Gastrocnemius medialis (tissue), 4 donors: ENCODE results near the gene KLF15. TPM values are rescaled to one million over a fixed set of nuclear protein-coding genes. Genes with fewer than 3 reads are reported as not detected.
A peak's percentile ranks its signal among the peaks of the same experiment; 100 is the strongest.

Experiments
- ATAC-seq, 2 donors: fragments of 150-250 bp; one replicate each; pipeline ENCODE4 v1.9.1; 2016
- DNase-seq, 2 donors: peaks; one replicate each; pipeline ENCODE4 v3.0.0-alpha.2; 2019
- H3K27ac ChIP-seq, 4 donors: fragments of 200-600 bp; sonication (generic); 1 replicate in 1 of 4; 2 replicates in 3 of 4; pipeline ENCODE4 v1.5.1; 2016 to 2018; ENCODE audit warnings: mild to moderate bottlenecking in 2 of 4, moderate library complexity in 1 of 4
- H3K27me3 ChIP-seq, 3 donors: fragments of 200-600 bp; sonication (generic) in 2 of 3; 1 replicate in 1 of 3; 2 replicates in 2 of 3; pipeline versions ENCODE4 v1.5.1 to v1.6.0; 2016 to 2019; ENCODE audit warnings: mild to moderate bottlenecking in 1 of 3, moderate library complexity in 1 of 3
- H3K36me3 ChIP-seq, 2 donors: fragments of 200-600 bp; sonication (generic) in 1 of 2; one replicate each; pipeline ENCODE4 v1.5.1; 2017 to 2018
- H3K4me1 ChIP-seq, 2 donors: fragments of 200-600 bp; sonication (generic) in 1 of 2; one replicate each; pipeline ENCODE4 v1.5.1; 2016 to 2017; ENCODE audit warnings: mild to moderate bottlenecking in 2 of 2
- H3K4me3 ChIP-seq, 4 donors: fragments of 200-600 bp; sonication (generic) in 3 of 4; 1 replicate in 1 of 4; 2 replicates in 3 of 4; pipeline ENCODE4 v1.5.1; 2016 to 2019; ENCODE audit warnings: mild to moderate bottlenecking in 2 of 4
- H3K9me3 ChIP-seq, 3 donors: fragments of 200-600 bp; sonication (generic) in 2 of 3; 1 replicate in 1 of 3; 2 replicates in 2 of 3; pipeline ENCODE4 v1.5.1; 2016 to 2019
- POLR2A ChIP-seq, 2 donors: fragments of 450-650 bp; IDR thresholded peaks; one replicate each; pipeline ENCODE4 v1.6.1; 2017; ENCODE audit warnings: antibody characterized with exemption in 2 of 2, mild to moderate bottlenecking in 2 of 2, moderate library complexity in 2 of 2
- in situ Hi-C, 4 donors: fragments of 200-750 bp; cut with MboI; loops; one replicate each; pipeline versions ENCODE4 v1.15.0 to v1.8.0; 2017; ENCODE audit warnings: low sequenced_read_pairs in 4 of 4
- intact Hi-C: fragments of 100-400 bp; cut with DNase I; formaldehyde crosslinking; loops from one replicate; pipeline ENCODE4 v1.15.1; 2023; ENCODE audit warnings: low total_unique reads
- total RNA-seq, 4 donors: library from RNA; depleted of rRNA; stranded (reverse); fragments of >200 nt; gene quantifications; one replicate each; pipeline versions ENCODE4 v1.1.0 to v1.2.3, GENCODE V29; 2016
- TF ChIP-seq, protein P1 (sequence below), 5 experiments: fragments of 450-650 bp in 3 of 5; fragments of 200-600 bp in 2 of 5; sonication (generic) in 2 of 5; IDR thresholded peaks in 4 of 5; conservative IDR thresholded peaks in 1 of 5; 1 replicate in 4 of 5; 2 replicates in 1 of 5; pipeline ENCODE4 v1.5.1; 2016 to 2019; ENCODE audit warnings: antibody characterized with exemption in 5 of 5, mild to moderate bottlenecking in 3 of 5, moderate library complexity in 3 of 5

The KLF15 gene
- total RNA-seq, 4 donors from 2014 or later, result 75.1 to 157 (median 106) TPM

DNA sequence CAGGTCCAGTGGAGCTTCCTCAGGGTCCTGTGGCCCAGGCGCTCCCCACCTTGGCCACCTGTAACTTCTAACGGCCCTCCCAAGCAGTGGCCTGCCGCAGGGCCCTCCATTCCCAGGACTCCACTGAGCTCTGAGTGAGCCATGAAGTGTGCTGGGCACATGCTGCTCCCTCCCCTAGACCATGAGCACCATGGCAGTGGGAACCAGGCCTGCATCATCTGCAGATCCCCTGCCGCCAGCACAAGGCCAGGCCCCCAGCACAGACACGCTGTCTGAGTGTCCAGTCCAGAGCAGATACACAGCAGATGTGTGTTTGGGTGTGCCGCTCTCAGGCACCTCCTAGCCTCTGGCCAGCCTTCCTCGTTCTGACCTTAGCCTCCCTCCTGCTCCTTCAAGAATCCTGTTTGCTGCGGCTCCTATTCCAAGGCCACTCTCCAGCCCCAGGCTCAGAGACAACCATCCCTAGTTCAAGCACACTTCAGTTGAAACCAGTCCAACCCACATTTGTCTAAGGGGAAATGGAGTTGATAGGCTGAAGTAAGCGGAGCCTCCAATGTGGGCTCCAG is 7.0 kb upstream of the KLF15 start:
- H3K36me3 ChIP-seq, result no peaks in the 10 kb centered on the region
- in situ Hi-C loops, result no loop called here
- no peak overlapping the region for H3K4me3 ChIP-seq
- intact Hi-C loops, result no loop called here
- H3K9me3 ChIP-seq, result no peaks in the 10 kb centered on the region
- no peaks in the 10 kb centered on the region for H3K27me3 ChIP-seq
- H3K4me1 ChIP-seq, result peaks cover under 1% of the 10 kb centered on the region in 2 donors
- ATAC-seq, result no peak
- TF ChIP-seq, protein P1, sequence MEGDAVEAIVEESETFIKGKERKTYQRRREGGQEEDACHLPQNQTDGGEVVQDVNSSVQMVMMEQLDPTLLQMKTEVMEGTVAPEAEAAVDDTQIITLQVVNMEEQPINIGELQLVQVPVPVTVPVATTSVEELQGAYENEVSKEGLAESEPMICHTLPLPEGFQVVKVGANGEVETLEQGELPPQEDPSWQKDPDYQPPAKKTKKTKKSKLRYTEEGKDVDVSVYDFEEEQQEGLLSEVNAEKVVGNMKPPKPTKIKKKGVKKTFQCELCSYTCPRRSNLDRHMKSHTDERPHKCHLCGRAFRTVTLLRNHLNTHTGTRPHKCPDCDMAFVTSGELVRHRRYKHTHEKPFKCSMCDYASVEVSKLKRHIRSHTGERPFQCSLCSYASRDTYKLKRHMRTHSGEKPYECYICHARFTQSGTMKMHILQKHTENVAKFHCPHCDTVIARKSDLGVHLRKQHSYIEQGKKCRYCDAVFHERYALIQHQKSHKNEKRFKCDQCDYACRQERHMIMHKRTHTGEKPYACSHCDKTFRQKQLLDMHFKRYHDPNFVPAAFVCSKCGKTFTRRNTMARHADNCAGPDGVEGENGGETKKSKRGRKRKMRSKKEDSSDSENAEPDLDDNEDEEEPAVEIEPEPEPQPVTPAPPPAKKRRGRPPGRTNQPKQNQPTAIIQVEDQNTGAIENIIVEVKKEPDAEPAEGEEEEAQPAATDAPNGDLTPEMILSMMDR (IDR thresholded peaks at IDR 0.05 in 4 of 5, conservative IDR thresholded peaks at IDR 0.05 in 1 of 5), result no peak
- TF ChIP-seq POLR2A (IDR thresholded peaks at IDR 0.05), result no peak
- no peak overlapping the region for H3K27ac ChIP-seq
- DNase-seq, result peak in 1 of 2 donors; percentile 10

DNA sequence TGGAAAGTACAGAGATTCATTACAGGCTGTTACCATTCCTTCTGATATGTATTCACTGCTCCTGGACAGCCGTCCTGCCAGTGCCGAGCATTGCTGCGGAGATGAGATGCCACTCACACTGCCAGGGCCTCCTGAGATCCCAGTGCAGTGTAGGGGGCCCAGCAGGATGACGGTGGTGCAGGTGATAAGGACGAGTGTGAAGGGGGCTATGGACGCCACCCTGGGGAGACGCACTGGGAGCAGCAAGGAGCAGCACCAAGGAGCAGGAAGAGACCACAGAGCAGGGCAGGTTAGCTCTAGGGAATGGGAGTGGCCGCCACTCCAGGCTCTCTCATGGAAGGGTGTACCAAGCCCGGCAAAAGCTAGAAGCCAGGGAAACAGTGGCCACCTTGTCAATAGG is 4.0 kb upstream of the KLF15 start:
- no peaks in the 10 kb centered on the region for H3K36me3 ChIP-seq
- TF ChIP-seq POLR2A (IDR thresholded peaks at IDR 0.05), result no peak
- TF ChIP-seq, protein P1 (IDR thresholded peaks at IDR 0.05 in 4 of 5, conservative IDR thresholded peaks at IDR 0.05 in 1 of 5), result no peak
- ATAC-seq (no peak), DNase-seq (no peak)
- no peaks in the 10 kb centered on the region for H3K27me3 ChIP-seq
- H3K27ac ChIP-seq, result no peak overlapping the region
- peaks cover 8 to 16% of the 10 kb centered on the region in 2 donors for H3K4me1 ChIP-seq
- intact Hi-C loops (no loop called here), in situ Hi-C loops (no loop called here)
- H3K9me3 ChIP-seq, result no peaks in the 10 kb centered on the region
- H3K4me3 ChIP-seq, result no peak overlapping the region

DNA sequence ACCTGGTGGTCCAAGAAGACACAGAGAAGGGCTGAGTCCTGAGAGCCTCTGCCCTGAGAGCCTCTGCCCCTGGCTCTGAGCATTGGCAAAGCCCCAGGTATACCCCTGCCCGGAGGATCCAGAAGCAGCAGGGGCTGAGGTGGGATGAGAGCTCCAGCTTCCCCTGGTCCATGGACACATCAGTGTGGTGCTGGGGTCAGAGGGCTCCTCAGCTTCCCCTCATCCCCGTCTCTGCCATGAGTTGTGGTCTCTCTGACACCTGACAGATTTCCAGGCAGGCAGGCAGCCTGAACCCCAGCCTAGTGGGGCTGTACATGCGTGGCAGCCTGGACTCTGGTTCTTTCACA is 3.5 kb upstream of the KLF15 start:
- Histone ChIP-seq H3K36me3 (no peaks in the 10 kb centered on the region), H3K27ac (no peak overlapping the region), H3K9me3 (no peaks in the 10 kb centered on the region), H3K4me1 (peaks cover 8 to 16% of the 10 kb centered on the region in 2 donors), H3K4me3 (no peak overlapping the region), H3K27me3 (no peaks in the 10 kb centered on the region)
- no peak for ATAC-seq
- TF ChIP-seq, protein P1 (IDR thresholded peaks at IDR 0.05 in 4 of 5, conservative IDR thresholded peaks at IDR 0.05 in 1 of 5), result no peak
- in situ Hi-C loops (no loop called here), intact Hi-C loops (no loop called here)
- DNase-seq, result peak in 1 of 2 donors; percentile 7

DNA sequence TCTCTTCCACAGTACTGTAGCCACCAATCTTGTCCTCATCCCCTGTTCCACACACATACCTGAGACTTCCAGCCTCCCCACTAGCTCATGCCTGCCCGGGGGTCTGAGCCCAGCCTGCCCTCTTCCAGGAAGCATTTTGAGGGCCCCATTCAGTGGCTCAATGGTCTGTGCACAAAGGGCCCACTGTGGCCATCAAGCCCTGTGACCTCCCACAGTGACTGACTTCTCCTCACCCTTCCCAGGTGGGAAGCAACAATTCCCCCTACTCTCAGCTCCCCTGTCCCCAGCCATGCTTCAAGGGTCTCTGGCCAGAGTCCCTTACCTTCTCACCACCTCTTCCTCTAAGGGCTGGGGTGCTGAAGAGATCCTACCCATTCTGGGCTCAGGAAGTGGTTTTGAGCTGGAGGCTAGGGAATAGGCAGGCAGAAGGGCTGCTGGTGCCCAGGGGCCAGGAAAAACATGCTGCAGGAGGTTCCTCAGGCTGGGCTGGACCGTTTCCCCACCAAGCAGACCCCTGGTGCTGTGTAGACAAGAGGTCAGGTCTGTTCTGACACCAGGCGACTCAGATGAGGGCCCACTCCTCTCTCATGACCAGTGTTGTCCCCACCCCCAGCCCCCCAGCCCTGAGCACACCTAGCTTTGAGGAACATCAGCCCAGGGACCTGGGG is 3.0 kb upstream of the KLF15 start:
- intact Hi-C loops (no loop called here), in situ Hi-C loops (no loop called here)

More for the DNA sequence above, 3.0 kb upstream of the KLF15 start:
- Histone ChIP-seq H3K4me1 (peaks cover 12 to 20% of the 10 kb centered on the region in 2 donors), H3K9me3 (no peaks in the 10 kb centered on the region), H3K27ac (no peak overlapping the region), H3K36me3 (no peaks in the 10 kb centered on the region), H3K4me3 (no peak overlapping the region), H3K27me3 (no peaks in the 10 kb centered on the region)
- DNase-seq, result peak in 1 of 2 donors; percentile 12
- ATAC-seq, result no peak
- TF ChIP-seq POLR2A (IDR thresholded peaks at IDR 0.05), result no peak
- TF ChIP-seq, protein P1 (IDR thresholded peaks at IDR 0.05 in 4 of 5, conservative IDR thresholded peaks at IDR 0.05 in 1 of 5), result no peak
